ENCODE measurements around the gene DCLK3.

The DCLK3 gene

GRCh38 chr3:36743826-36744225 is 20.5 kb downstream of the DCLK3 start:
- H3K4me3 Mint-ChIP-seq, result no peak overlapping the region
- no peak for DNase-seq
- CTCF ChIA-PET, result no interaction called here
- peaks cover 17% of the 10 kb centered on the region for H3K27me3 Mint-ChIP-seq
- no peaks in the 10 kb centered on the region for H3K36me3 Mint-ChIP-seq
- H3K4me1 Mint-ChIP-seq, result no peaks in the 10 kb centered on the region
- no peak overlapping the region for H3K27ac Mint-ChIP-seq
- no peaks in the 10 kb centered on the region for H3K9me3 Mint-ChIP-seq

DNA sequence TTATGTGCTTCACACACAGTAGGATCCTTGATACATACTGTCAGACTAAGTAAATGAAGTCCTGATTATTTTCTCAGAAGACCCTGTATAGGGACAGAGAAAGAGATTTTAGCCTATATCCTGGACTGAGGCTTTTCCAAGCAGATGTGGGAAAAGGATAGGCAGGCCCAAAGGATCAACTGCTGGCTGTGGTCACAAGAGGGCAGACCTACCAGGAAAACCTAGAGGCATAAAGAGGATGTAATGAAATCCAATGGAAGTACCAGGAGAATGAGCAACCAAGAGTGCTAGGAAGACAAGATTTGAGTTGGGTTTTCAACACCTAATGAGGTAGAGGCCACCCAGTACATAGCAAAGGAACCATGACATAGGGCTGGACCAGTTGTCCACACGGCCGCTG is 23.1 kb downstream of the DCLK3 start:
- Mint-ChIP-seq H3K4me1 (no peaks in the 10 kb centered on the region), H3K27me3 (peaks cover 19% of the 10 kb centered on the region), H3K9me3 (no peaks in the 10 kb centered on the region), H3K27ac (no peak overlapping the region), H3K4me3 (no peak overlapping the region), H3K36me3 (no peaks in the 10 kb centered on the region)
- DNase-seq, result no peak
- CTCF ChIA-PET, result interaction anchor here (0.8 to 1.6 kb wide), 3 partner anchors 217 to 218 kb away, joined by 3 to 5 read pairs (median 3); no protein-coding TSS in a partner anchor

DNA sequence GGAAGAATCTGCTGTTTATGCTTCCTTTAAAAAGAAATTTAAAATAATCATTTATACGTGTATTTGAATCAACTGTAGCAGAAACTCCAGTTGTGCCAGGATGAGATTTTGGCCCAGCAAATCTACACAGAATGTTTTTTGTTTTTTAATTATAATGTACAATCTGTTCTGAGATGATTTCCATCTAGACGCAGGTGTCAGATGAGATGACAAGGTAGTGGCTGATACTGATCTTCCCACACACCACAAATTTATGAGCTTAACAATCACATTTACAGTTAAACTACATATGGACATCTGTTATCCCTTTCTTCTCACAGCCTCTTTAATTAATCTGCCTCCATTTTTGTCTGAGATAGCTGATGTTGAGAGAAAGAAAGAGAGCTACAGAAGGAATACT is 23.6 kb downstream of the DCLK3 start:
- CTCF ChIA-PET, result interaction anchor here (0.8 to 1.5 kb wide), 2 partner anchors 217 to 219 kb away, joined by 3 read pairs; no protein-coding TSS in a partner anchor
- no peak for DNase-seq

DNA sequence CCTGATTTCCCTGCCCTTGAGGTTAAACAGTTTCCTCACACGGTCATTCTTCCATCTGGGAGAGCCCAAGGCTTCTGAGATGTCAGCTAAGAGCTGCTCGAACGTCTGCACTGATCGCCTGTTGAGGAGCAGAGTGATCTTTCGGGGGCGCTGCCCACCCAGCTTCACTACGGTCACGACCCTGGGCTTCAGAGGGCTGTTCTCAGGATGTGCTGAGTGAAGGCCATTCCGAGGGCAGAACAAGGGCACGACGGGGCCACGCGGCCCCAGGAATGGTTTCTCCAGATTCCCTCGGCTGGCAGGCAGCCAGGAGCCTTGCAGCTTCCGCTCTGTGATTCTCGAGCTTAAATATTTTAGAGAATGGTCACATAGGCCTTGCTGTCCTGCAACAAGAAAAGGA is 25.7 kb downstream of the DCLK3 start:
- no peak overlapping the region for H3K4me3 Mint-ChIP-seq
- no peaks in the 10 kb centered on the region for H3K36me3 Mint-ChIP-seq
- H3K27ac Mint-ChIP-seq, result no peak overlapping the region
- no peaks in the 10 kb centered on the region for H3K4me1 Mint-ChIP-seq
- DNase-seq, result no peak
- H3K27me3 Mint-ChIP-seq, result peaks cover 17% of the 10 kb centered on the region
- no peaks in the 10 kb centered on the region for H3K9me3 Mint-ChIP-seq
- CTCF ChIA-PET, result interaction anchor here (1.2 kb wide), 1 partner anchor 220 kb away, joined by 3 read pairs; no protein-coding TSS in a partner anchor

More for the DNA sequence above, 23.6 kb downstream of the DCLK3 start:
- no peaks in the 10 kb centered on the region for H3K9me3 Mint-ChIP-seq
- no peak overlapping the region for H3K27ac Mint-ChIP-seq
- H3K27me3 Mint-ChIP-seq, result peaks cover 19% of the 10 kb centered on the region
- H3K4me1 Mint-ChIP-seq, result no peaks in the 10 kb centered on the region
- no peak overlapping the region for H3K4me3 Mint-ChIP-seq
- H3K36me3 Mint-ChIP-seq, result no peaks in the 10 kb centered on the region

DNA sequence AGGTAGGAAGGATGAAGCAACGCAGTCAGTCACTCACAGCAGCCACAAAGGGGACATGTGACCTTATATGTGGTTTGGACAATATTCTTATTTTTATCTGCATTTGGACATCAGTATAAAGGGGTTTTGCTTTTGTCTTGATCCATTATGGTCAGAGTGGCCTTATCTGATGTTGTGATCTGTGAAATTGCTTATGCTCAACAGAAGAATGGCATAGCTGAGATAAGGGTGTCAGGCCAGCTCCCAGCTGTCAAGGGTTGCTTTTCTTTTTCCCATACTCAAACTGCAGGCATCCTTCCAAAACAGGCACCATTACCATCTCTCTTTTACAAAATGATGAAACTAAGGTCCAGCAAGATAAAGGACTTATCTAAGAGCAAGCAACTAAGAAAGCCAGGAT is 28.1 kb downstream of the DCLK3 start:
- no peaks in the 10 kb centered on the region for H3K9me3 Mint-ChIP-seq
- DNase-seq, result no peak
- H3K4me3 Mint-ChIP-seq, result no peak overlapping the region
- peaks cover 13% of the 10 kb centered on the region for H3K27me3 Mint-ChIP-seq
- H3K27ac Mint-ChIP-seq, result no peak overlapping the region
- CTCF ChIA-PET, result no interaction called here
- H3K4me1 Mint-ChIP-seq, result no peaks in the 10 kb centered on the region
- H3K36me3 Mint-ChIP-seq, result no peaks in the 10 kb centered on the region

- no peak overlapping the region for H3K4me3 Mint-ChIP-seq
- H3K9me3 Mint-ChIP-seq, result no peaks in the 10 kb centered on the region
- CTCF ChIA-PET, result interaction anchor here (2.9 to 4.1 kb wide), 2 partner anchors 133 to 225 kb away, joined by 15 to 20 read pairs; no protein-coding TSS in a partner anchor
- no peak overlapping the region for H3K27ac Mint-ChIP-seq
- no peak for DNase-seq
- no peaks in the 10 kb centered on the region for H3K4me1 Mint-ChIP-seq
- no peaks in the 10 kb centered on the region for H3K36me3 Mint-ChIP-seq
- peaks cover 15% of the 10 kb centered on the region for H3K27me3 Mint-ChIP-seq
Measured at GRCh38 chr3:36734742-36735141, 29.6 kb downstream of the DCLK3 start.

DNA sequence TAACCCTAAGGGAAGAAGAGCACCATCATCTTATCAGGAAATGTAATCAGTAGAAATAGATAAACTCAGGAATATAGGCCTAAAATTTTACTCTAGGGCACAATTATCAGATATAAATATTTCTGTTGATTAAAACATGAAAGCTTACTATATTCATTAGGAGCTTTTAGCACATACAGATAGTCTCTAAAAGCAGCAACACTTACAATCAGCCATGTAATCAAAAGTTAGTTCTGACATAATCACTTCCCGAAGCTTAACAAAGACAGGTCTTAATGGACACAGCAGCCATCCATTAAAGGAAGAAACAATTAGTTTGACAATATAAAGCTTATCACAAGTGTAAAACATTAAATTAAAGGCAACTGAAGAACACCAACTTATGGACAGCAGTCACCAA is 30.6 kb downstream of the DCLK3 start:
- CTCF ChIA-PET, result interaction anchor here (0.9 to 4.1 kb wide), 3 partner anchors 26 to 226 kb away, joined by 3 to 20 read pairs (median 15); no protein-coding TSS in a partner anchor
- H3K27me3 Mint-ChIP-seq, result peaks cover 17% of the 10 kb centered on the region
- H3K36me3 Mint-ChIP-seq, result no peaks in the 10 kb centered on the region
- H3K4me1 Mint-ChIP-seq, result no peaks in the 10 kb centered on the region
- H3K4me3 Mint-ChIP-seq, result no peak overlapping the region
- no peak overlapping the region for H3K27ac Mint-ChIP-seq
- no peaks in the 10 kb centered on the region for H3K9me3 Mint-ChIP-seq
- DNase-seq, result no peak

DNA sequence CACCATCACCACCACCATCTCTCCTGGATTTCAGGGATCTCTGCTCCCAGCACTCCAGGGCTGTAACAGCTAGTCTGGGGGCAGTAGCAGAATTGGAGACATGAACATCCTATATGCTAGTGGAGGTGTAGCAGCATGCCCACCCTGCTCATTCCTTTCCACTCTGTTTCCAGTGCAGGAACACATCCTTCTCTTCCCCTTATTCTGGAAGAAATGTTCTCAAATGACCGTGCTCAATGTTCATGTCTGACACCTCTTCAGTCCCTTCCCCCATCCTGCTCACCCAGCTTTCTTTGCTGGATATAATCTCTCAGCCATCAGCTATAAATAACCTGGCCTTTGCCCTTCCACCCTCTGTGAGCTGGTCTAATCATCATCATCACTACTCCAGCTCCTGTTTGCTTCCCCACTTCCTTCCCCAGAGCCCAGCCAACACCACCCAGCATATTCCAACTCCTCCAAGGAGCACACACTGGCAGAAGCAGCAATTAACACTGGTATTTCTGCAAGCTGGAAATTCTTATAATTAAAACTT is 31.1 kb downstream of the DCLK3 start:
- Mint-ChIP-seq H3K4me1 (no peaks in the 10 kb centered on the region), H3K27ac (no peak overlapping the region)

GRCh38 chr3:36730966-36731365 is 33.4 kb downstream of the DCLK3 start:
- CTCF ChIA-PET, result interaction anchor here (3.0 kb wide), 1 partner anchor 227 kb away, joined by 16 read pairs; no protein-coding TSS in a partner anchor
- Mint-ChIP-seq H3K27me3 (peaks cover 20% of the 10 kb centered on the region), H3K27ac (no peak overlapping the region), H3K4me3 (no peak overlapping the region), H3K4me1 (no peaks in the 10 kb centered on the region), H3K9me3 (no peaks in the 10 kb centered on the region), H3K36me3 (no peaks in the 10 kb centered on the region)
- DNase-seq, result no peak

More for the DNA sequence above, 31.1 kb downstream of the DCLK3 start:
- DNase-seq, result no peak
- H3K27me3 Mint-ChIP-seq, result peaks cover 22% of the 10 kb centered on the region
- H3K4me3 Mint-ChIP-seq, result no peak overlapping the region
- no peaks in the 10 kb centered on the region for H3K9me3 Mint-ChIP-seq
- no peaks in the 10 kb centered on the region for H3K36me3 Mint-ChIP-seq
- CTCF ChIA-PET, result interaction anchor here (0.9 to 4.1 kb wide), 3 partner anchors 26 to 226 kb away, joined by 3 to 20 read pairs (median 15); no protein-coding TSS in a partner anchor

GRCh38 chr3:36729204-36730056 is 34.9 kb downstream of the DCLK3 start:
- Mint-ChIP-seq H3K4me1 (no peaks in the 10 kb centered on the region), H3K4me3 (no peak overlapping the region), H3K27me3 (peaks cover 20% of the 10 kb centered on the region), H3K9me3 (no peaks in the 10 kb centered on the region), H3K27ac (no peak overlapping the region), H3K36me3 (no peaks in the 10 kb centered on the region)
- CTCF ChIA-PET, result interaction anchor here (0.7 to 3.0 kb wide), 6 partner anchors 17 to 229 kb away, joined by 3 to 16 read pairs (median 4); no protein-coding TSS in a partner anchor
- DNase-seq, result no peak

GRCh38 chr3:36714343-36715086 is 49.8 kb downstream of the DCLK3 start:
- H3K36me3 Mint-ChIP-seq, result no peaks in the 10 kb centered on the region
- H3K4me1 Mint-ChIP-seq, result no peaks in the 10 kb centered on the region
- CTCF ChIA-PET, result no interaction called here
- H3K4me3 Mint-ChIP-seq, result no peak overlapping the region
- H3K9me3 Mint-ChIP-seq, result no peaks in the 10 kb centered on the region
- H3K27me3 Mint-ChIP-seq, result peaks cover 26% of the 10 kb centered on the region
- no peak overlapping the region for H3K27ac Mint-ChIP-seq
- no peak for DNase-seq

GRCh38 chr3:36713904-36714303 is 50.4 kb downstream of the DCLK3 start:
- DNase-seq, result no peak
- Mint-ChIP-seq H3K36me3 (no peaks in the 10 kb centered on the region), H3K4me1 (peaks cover 3% of the 10 kb centered on the region), H3K9me3 (no peaks in the 10 kb centered on the region), H3K27me3 (peaks cover 23% of the 10 kb centered on the region), H3K4me3 (no peak overlapping the region), H3K27ac (no peak overlapping the region)
- CTCF ChIA-PET, result interaction anchor here (1.9 kb wide), 1 partner anchor 16 kb away, joined by 5 read pairs; no protein-coding TSS in a partner anchor

GRCh38 chr3:36710606-36711005 is 53.7 kb downstream of the DCLK3 start:
- no peak for DNase-seq
- Mint-ChIP-seq H3K36me3 (no peaks in the 10 kb centered on the region), H3K9me3 (no peaks in the 10 kb centered on the region), H3K4me3 (no peak overlapping the region), H3K27me3 (peaks cover 18% of the 10 kb centered on the region), H3K4me1 (peaks cover 5% of the 10 kb centered on the region), H3K27ac (no peak overlapping the region)
- CTCF ChIA-PET, result no interaction called here

- CTCF ChIA-PET, result interaction anchor here (0.9 kb wide), 1 partner anchor 115 kb away, joined by 3 read pairs; no protein-coding TSS in a partner anchor
Measured at GRCh38 chr3:36709826-36710365, 54.5 kb downstream of the DCLK3 start.

More at GRCh38 chr3:36709826-36710365, 54.5 kb downstream of the DCLK3 start:
- H3K4me3 Mint-ChIP-seq, result no peak overlapping the region
- H3K27me3 Mint-ChIP-seq, result peaks cover 19% of the 10 kb centered on the region
- H3K4me1 Mint-ChIP-seq, result peaks cover 5% of the 10 kb centered on the region
- no peaks in the 10 kb centered on the region for H3K9me3 Mint-ChIP-seq
- no peak for DNase-seq
- H3K27ac Mint-ChIP-seq, result peak overlapping the region; percentile 13
- H3K36me3 Mint-ChIP-seq, result no peaks in the 10 kb centered on the region

Measured in activated naive CD4-positive, alpha-beta T cell treated with anti-CD3 and anti-CD28 coated beads, Interleukin-2, amount 10 ng/mL, durations not matched to agents 7 days and 5 days (primary cell).